Neural cell (in vitro differentiated cells): Measurements from ENCODE around the gene UROC1. TPM values are rescaled to one million over a fixed set of nuclear protein-coding genes. Genes with fewer than 3 reads are reported as not detected.

Experiments
- H2AFZ ChIP-seq: fragments of 200-600, 300-800 bp; sonication (generic), shearing (Covaris generic); 2 replicates; pipeline ENCODE4 v1.6.0; 2014; ENCODE audit warnings: low read depth, mild to moderate bottlenecking, antibody characterized with exemption, low read length, moderate library complexity
- H3F3A ChIP-seq: fragments of 200-600 bp; shearing (Covaris generic); 2 replicates; pipeline ENCODE4 v1.6.1; 2016; ENCODE audit warnings: mild to moderate bottlenecking, moderate library complexity, mixed read lengths, antibody characterized with exemption, low read length; ENCODE audit not compliant: insufficient read depth, poor library complexity, severe bottlenecking
- H3K27ac ChIP-seq: fragments of 200-600, 300-800 bp; sonication (generic), shearing (Covaris generic); 2 replicates; pipeline ENCODE4 v1.5.1; 2014; ENCODE audit warnings: mild to moderate bottlenecking, low read length, moderate library complexity
- H3K27me3 ChIP-seq: fragments of 300-800, 200-600 bp; sonication (generic), shearing (Covaris generic); 2 replicates; pipeline ENCODE4 v1.6.0; 2014; ENCODE audit warnings: mild to moderate bottlenecking, low read depth, low read length, moderate library complexity; ENCODE audit not compliant: insufficient read depth
- H3K36me3 ChIP-seq: fragments of 300-800, 200-600 bp; sonication (generic), shearing (Covaris generic); 2 replicates; pipeline ENCODE4 v1.5.1; 2014; ENCODE audit warnings: mild to moderate bottlenecking, antibody characterized with exemption, low read length, moderate library complexity; ENCODE audit not compliant: insufficient read depth
- H3K4me2 ChIP-seq: fragments of 300-800, 200-600 bp; sonication (generic), shearing (Covaris generic); 2 replicates; pipeline ENCODE4 v1.6.0; 2014; ENCODE audit warnings: mild to moderate bottlenecking, low read length
- H3K4me3 ChIP-seq: fragments of 300-800, 200-600 bp; sonication (generic), shearing (Covaris generic); 2 replicates; pipeline ENCODE4 v1.5.1; 2014; ENCODE audit warnings: mild to moderate bottlenecking, low read length, moderate library complexity
- H3K79me2 ChIP-seq: fragments of 200-600 bp; shearing (Covaris generic); replicated peaks from 2 replicates; pipeline ENCODE4 v1.6.0; 2014; ENCODE audit warnings: mild to moderate bottlenecking, low read length, moderate library complexity; ENCODE audit not compliant: insufficient read depth
- H3K9ac ChIP-seq: fragments of 300-800, 200-600 bp; sonication (generic), shearing (Covaris generic); 2 replicates; pipeline ENCODE4 v1.6.1; 2016; ENCODE audit warnings: mild to moderate bottlenecking, low read length, mixed read lengths
- H3K9me2 ChIP-seq: fragments of 200-600 bp; shearing (Covaris generic); 2 replicates; pipeline ENCODE4 v1.6.1; 2016; ENCODE audit warnings: mild to moderate bottlenecking, low read length, mixed read lengths; ENCODE audit not compliant: insufficient read depth
- H3K9me3 ChIP-seq: fragments of 200-600, 300-800 bp; sonication (generic), shearing (Covaris generic); 2 replicates; pipeline ENCODE4 v1.6.1; 2016; ENCODE audit warnings: mild to moderate bottlenecking, mixed run types, low read length, moderate library complexity, mixed read lengths
- H4K20me1 ChIP-seq: fragments of 200-600 bp; shearing (Covaris generic); 2 replicates; pipeline ENCODE4 v1.6.1; 2016; ENCODE audit warnings: mild to moderate bottlenecking, mixed run types; ENCODE audit not compliant: insufficient read depth
- CTCF ChIP-seq: fragments of 450-650 bp; IDR thresholded peaks from 2 replicates; pipeline ENCODE4 v1.5.1; 2014; ENCODE audit warnings: antibody characterized with exemption, mild to moderate bottlenecking, moderate library complexity; ENCODE audit not compliant: poor library complexity, severe bottlenecking
- EP300 ChIP-seq: fragments of 450-650 bp; conservative IDR thresholded peaks from 2 replicates; pipeline ENCODE4 v1.6.1; 2014; ENCODE audit warnings: antibody characterized with exemption, mild to moderate bottlenecking, moderate library complexity; ENCODE audit not compliant: poor library complexity, severe bottlenecking
- EZH2 ChIP-seq: fragments of 200-600, 300-800 bp; shearing (Covaris generic), sonication (generic); IDR thresholded peaks from 2 replicates; pipeline ENCODE4 v1.6.1; 2014; ENCODE audit warnings: antibody characterized with exemption, low read length, borderline replicate concordance, mild to moderate bottlenecking; ENCODE audit not compliant: insufficient read depth, poor library complexity, severe bottlenecking
- MXI1 ChIP-seq: fragments of 450-650 bp; conservative IDR thresholded peaks from 2 replicates; pipeline ENCODE4 v1.6.1; 2014; ENCODE audit warnings: antibody characterized with exemption, mild to moderate bottlenecking; ENCODE audit not compliant: poor library complexity, severe bottlenecking
- POLR2AphosphoS5 ChIP-seq: IDR thresholded peaks from 2 replicates; pipeline ENCODE4 v1.6.1; 2012
- RAD21 ChIP-seq: fragments of 450-650 bp; conservative IDR thresholded peaks from 2 replicates; pipeline ENCODE4 v1.6.1; 2014; ENCODE audit warnings: antibody characterized with exemption, mild to moderate bottlenecking, moderate library complexity
- REST ChIP-seq: IDR thresholded peaks from 2 replicates; pipeline ENCODE4 v1.6.1; 2012; ENCODE audit warnings: borderline replicate concordance
- SMC3 ChIP-seq: fragments of 450-650 bp; conservative IDR thresholded peaks from 2 replicates; pipeline ENCODE4 v1.6.1; 2014; ENCODE audit warnings: antibody characterized with exemption, mild to moderate bottlenecking, moderate library complexity; ENCODE audit not compliant: poor library complexity
- TAF1 ChIP-seq: IDR thresholded peaks from 2 replicates; pipeline ENCODE4 v1.6.1; 2012; ENCODE audit warnings: low read depth
- polyA plus RNA-seq: library from polyadenylated mRNA; depleted of rRNA; stranded (reverse); fragments of >200 nt; gene quantifications from 2 replicates; pipeline ENCODE4 v1.2.3, GENCODE V29; 2014

UROC1 gene
- polyA plus RNA-seq, 1 donor from 2014 or later, result not detected

- Histone ChIP-seq H3K4me3 (no peak overlapping the region), H3F3A (no peaks in the 10 kb centered on the region), H3K9me3 (no peaks in the 10 kb centered on the region), H3K9me2 (no peaks in the 10 kb centered on the region), H3K27me3 (no peaks in the 10 kb centered on the region), H3K79me2 (no peaks in the 10 kb centered on the region), H3K9ac (no peak overlapping the region), H3K36me3 (no peaks in the 10 kb centered on the region), H3K27ac (no peak overlapping the region), H3K4me2 (no peak overlapping the region), H4K20me1 (no peaks in the 10 kb centered on the region), H2AFZ (no peak overlapping the region)
- TF ChIP-seq POLR2AphosphoS5, result no peak
- TF ChIP-seq TAF1, result no peak
- TF ChIP-seq MXI1, result no peak
- TF ChIP-seq RAD21, result no peak
Measured at GRCh38 chr3:126439968-126440708, 77.4 kb downstream of the UROC1 start.

GRCh38 chr3:126439346-126439967, 78.1 kb downstream of the UROC1 start:
- Histone ChIP-seq H3K4me2 (no peak overlapping the region), H3K36me3 (no peaks in the 10 kb centered on the region), H3K9me3 (no peaks in the 10 kb centered on the region), H3K27me3 (no peaks in the 10 kb centered on the region), H4K20me1 (no peaks in the 10 kb centered on the region), H3F3A (no peaks in the 10 kb centered on the region), H3K4me3 (no peak overlapping the region), H2AFZ (no peak overlapping the region), H3K27ac (no peak overlapping the region), H3K79me2 (no peaks in the 10 kb centered on the region), H3K9ac (no peak overlapping the region), H3K9me2 (no peaks in the 10 kb centered on the region)
- TF ChIP-seq SMC3 (no peak), RAD21 (no peak), EP300 (no peak), REST (no peak), MXI1 (no peak), EZH2 (no peak), POLR2AphosphoS5 (no peak), TAF1 (no peak), CTCF (no peak)
